HepG2 (cell line): Measurements from ENCODE around the gene RAC3. TPM values are rescaled to one million over a fixed set of nuclear protein-coding genes. Genes with fewer than 3 reads are reported as not detected.

Source experiments
- ATAC-seq: fragments of 200-7000 bp; cut with Tn5 transposase; 3 replicates; pipeline ENCODE4 v1.9.1; 2020; ENCODE audit warnings: mild to moderate bottlenecking, moderate library complexity
- BruUV-seq: library from RNA; stranded (reverse); fragments of 400-500 nt; replicated peaks from 2 replicates; lab custom pipeline; 2021; lab: Mats Ljungman, UMichigan
- CTCF ChIA-PET: fragments of 300-600 bp; formaldehyde crosslinking; extraction: SDS; loops from one replicate; lab custom pipeline; 2021; ENCODE audit warnings: low total read pairs, inconsistent platforms, low intra/inter-chr PET ratio; lab: Yijun Ruan, JAX
- POLR2A ChIA-PET: fragments of 350-600 bp; sonication (Branson Sonifier 250); formaldehyde crosslinking; loops from one replicate; lab custom pipeline; 2020; ENCODE audit warnings: antibody characterized with exemption, inconsistent platforms; lab: Yijun Ruan, JAX
- DNase-seq: peaks from one replicate; pipeline ENCODE4 v3.0.0-alpha.2; 2015; ENCODE audit warnings: low spot score
- FAIRE-seq: peaks from 3 replicates; lab custom pipeline; 2011; peaks lifted over from hg19 to GRCh38; lab: Jason Lieb, UNC
- H2AFZ ChIP-seq: one replicate; pipeline ENCODE4 v1.6.1; 2011; ENCODE audit warnings: low read length, inconsistent platforms
- H3K27ac ChIP-seq: fragments of 300-600 bp; 3 replicates; pipeline ENCODE4 v1.8.0; 2011; ENCODE audit warnings: mixed run types, mild to moderate bottlenecking, mixed read lengths, low read length, inconsistent platforms; ENCODE audit not compliant: insufficient read depth; ENCODE audit errors: extremely low read length
- H3K27me3 ChIP-seq, 2 experiments: fragments of 200-600 bp in 1 of 2; 2 replicates in 1 of 2; 3 replicates in 1 of 2; pipeline versions ENCODE4 v1.6.0 to v1.8.0; 2011; ENCODE audit warnings: low read length in 2 of 2, mild to moderate bottlenecking in 2 of 2, moderate library complexity in 2 of 2, inconsistent platforms in 1 of 2; ENCODE audit not compliant: insufficient read depth in 2 of 2, control insufficient read depth in 1 of 2
- H3K36me3 ChIP-seq, 2 experiments: fragments of 200-600 bp in 1 of 2; replicated peaks in 1 of 2; 2 replicates in 1 of 2; 3 replicates in 1 of 2; pipeline versions ENCODE4 v1.5.1 to v1.8.0; 2011; ENCODE audit warnings: low read length in 2 of 2, inconsistent platforms in 1 of 2; ENCODE audit not compliant: insufficient read depth in 2 of 2, control insufficient read depth in 1 of 2
- H3K4me1 ChIP-seq: 2 replicates; pipeline ENCODE4 v1.5.1; 2012; ENCODE audit warnings: low read length, inconsistent platforms; ENCODE audit not compliant: insufficient read depth
- H3K4me2 ChIP-seq: 2 replicates; pipeline ENCODE4 v1.6.0; 2011; ENCODE audit warnings: low read depth, low read length, inconsistent platforms
- H3K4me3 ChIP-seq, 3 experiments: fragments of 200-600 bp in 1 of 3; sonication (generic), shearing (Covaris generic) in 1 of 3; replicated peaks in 1 of 3; 2 replicates each; pipeline ENCODE4 v1.5.1; 2011 to 2016; ENCODE audit warnings: low read length in 3 of 3, inconsistent platforms in 2 of 3, low read depth in 2 of 3, mild to moderate bottlenecking in 2 of 3, control low read depth in 1 of 3, mixed read lengths in 1 of 3; ENCODE audit not compliant: insufficient read depth in 1 of 3
- H3K79me2 ChIP-seq: one replicate; pipeline ENCODE4 v1.6.1; 2011; ENCODE audit warnings: low read length, inconsistent platforms; ENCODE audit not compliant: insufficient read depth
- H3K9ac ChIP-seq: 2 replicates; pipeline ENCODE4 v1.6.0; 2011; ENCODE audit warnings: mild to moderate bottlenecking, low read depth, low read length, inconsistent platforms; ENCODE audit not compliant: insufficient read depth
- H3K9me3 ChIP-seq: 2 replicates; pipeline ENCODE4 v1.5.1; 2012; ENCODE audit warnings: mild to moderate bottlenecking, low read length
- H4K20me1 ChIP-seq: 2 replicates; pipeline ENCODE4 v1.6.0; 2011; ENCODE audit warnings: inconsistent platforms, mild to moderate bottlenecking, low read length, moderate library complexity; ENCODE audit not compliant: insufficient read depth
- ASH2L ChIP-seq: fragments of 300-600, 200-600 bp; sonication (generic); IDR thresholded peaks from 2 replicates; pipeline ENCODE4 v1.7.0; 2017; ENCODE audit warnings: low read depth, mild to moderate bottlenecking, moderate library complexity, mixed read lengths, low read length; ENCODE audit not compliant: insufficient read length
- ATAD3A ChIP-seq: sonication (generic); formaldehyde crosslinking; IDR thresholded peaks from 2 replicates; pipeline ENCODE4 v1.4.0; 2020; ENCODE audit warnings: missing genetic modification reagents
- CBX1 ChIP-seq: IDR thresholded peaks from one replicate; pipeline ENCODE4 v1.6.1; 2016; ENCODE audit warnings: antibody characterized with exemption, low read depth
- HMGXB3 ChIP-seq: sonication (generic); formaldehyde crosslinking; IDR thresholded peaks from 2 replicates; pipeline ENCODE4 v1.4.0; 2020; ENCODE audit warnings: missing genetic modification reagents, borderline replicate concordance
- LBX2 ChIP-seq: sonication (generic); formaldehyde crosslinking; IDR thresholded peaks from 2 replicates; pipeline ENCODE4 v1.5.0; 2020; ENCODE audit warnings: missing genetic modification reagents, mild to moderate bottlenecking, borderline replicate concordance
- NFE2 ChIP-seq: sonication (generic); formaldehyde crosslinking; IDR thresholded peaks from 2 replicates; pipeline ENCODE4 v1.4.0; 2020; ENCODE audit warnings: missing genetic modification reagents
- RBAK ChIP-seq: sonication (generic); formaldehyde crosslinking; IDR thresholded peaks from 2 replicates; pipeline ENCODE4 v1.5.1; 2020; ENCODE audit warnings: mild to moderate bottlenecking, missing genetic modification reagents
- RBFOX2 ChIP-seq: fragments of 200-400 bp; formaldehyde crosslinking; IDR thresholded peaks from 2 replicates; pipeline ENCODE4 v1.6.1; 2017; ENCODE audit warnings: low read depth, mild to moderate bottlenecking, low read length
- RFX3 ChIP-seq: IDR thresholded peaks from 2 replicates; pipeline ENCODE4 v1.6.1; 2016; ENCODE audit warnings: missing biosample characterization, missing genetic modification reagents
- RFX5 ChIP-seq: IDR thresholded peaks from 2 replicates; pipeline ENCODE4 v1.6.1; 2011; ENCODE audit warnings: low read depth, low read length, improper control_type of control experiment
- RXRB ChIP-seq: IDR thresholded peaks from 2 replicates; pipeline ENCODE4 v1.6.1; 2016; ENCODE audit warnings: borderline replicate concordance, missing genetic modification reagents, missing compliant biosample characterization
- TBX3 ChIP-seq: fragments of 450-650 bp; IDR thresholded peaks from 2 replicates; pipeline ENCODE4 v1.6.1; 2017; ENCODE audit warnings: antibody characterized with exemption, mild to moderate bottlenecking, inconsistent platforms, borderline replicate concordance
- ZBTB33 ChIP-seq: sonication (generic); formaldehyde crosslinking; IDR thresholded peaks from 2 replicates; pipeline ENCODE4 v1.4.0; 2020; ENCODE audit warnings: missing genetic modification reagents
- ZMYM4 ChIP-seq: sonication (generic); formaldehyde crosslinking; IDR thresholded peaks from 2 replicates; pipeline ENCODE4 v1.8.1; 2023; ENCODE audit warnings: mild to moderate bottlenecking, missing genetic modification reagents
- ZNF282 ChIP-seq: fragments of 450-650 bp; IDR thresholded peaks from 2 replicates; pipeline ENCODE4 v1.6.1; 2018; ENCODE audit not compliant: partially characterized antibody
- ZNF326 ChIP-seq: sonication (generic); formaldehyde crosslinking; IDR thresholded peaks from 2 replicates; pipeline ENCODE4 v1.4.0; 2020; ENCODE audit warnings: missing genetic modification reagents, borderline replicate concordance
- ZNF354B ChIP-seq: sonication (generic); formaldehyde crosslinking; IDR thresholded peaks from 2 replicates; pipeline ENCODE4 v1.8.0; 2022; ENCODE audit warnings: mild to moderate bottlenecking, missing genetic modification reagents
- ZNF549 ChIP-seq: sonication (generic); formaldehyde crosslinking; IDR thresholded peaks from 2 replicates; pipeline ENCODE4 v1.5.0; 2020; ENCODE audit warnings: missing genetic modification reagents
- ZNF556 ChIP-seq: sonication (generic); formaldehyde crosslinking; IDR thresholded peaks from 2 replicates; pipeline ENCODE4 v1.4.0; 2020; ENCODE audit warnings: mild to moderate bottlenecking, missing genetic modification reagents, borderline replicate concordance
- WGBS: methylation state at CpG from one replicate; pipeline ENCODE4 v1.1.6; 2017; ENCODE audit warnings: low lambda C conversion rate; 5-methylcytosine and 5-hydroxymethylcytosine counted together
- in situ Hi-C: cut with HindIII; loops from 2 replicates; pipeline ENCODE4 v1.10.0; 2017; ENCODE audit warnings: low pct_unique_long_range_greater_than_20kb; ENCODE audit not compliant: extremely low pct_ligation_motif_present
- intact Hi-C: fragments of 100-400 bp; cut with micrococcal nuclease; formaldehyde crosslinking; loops from one replicate; pipeline ENCODE4 v1.10.0; 2022; ENCODE audit not compliant: unreplicated experiment
- polyA plus RNA-seq, 8 experiments: library from polyadenylated mRNA; depleted of rRNA in 3 of 8; stranded (reverse) in 7 of 8; unstranded in 1 of 8; fragments of >200 nt; fragmentation: Illumina TruSeq in 4 of 8; extraction: Trizol in 4 of 8; gene quantifications; 2 replicates each; pipeline versions ENCODE4 v1.2.1 to v1.2.3, GENCODE V29; 2011 to 2016; ENCODE audit warnings: low read depth in 4 of 8, missing spikeins in 1 of 8, mixed read lengths in 1 of 8; ENCODE audit not compliant: insufficient read depth in 1 of 8
- total RNA-seq, 5 experiments: library from RNA; depleted of rRNA; stranded (reverse); fragments of >200 nt; fragmentation: Illumina TruSeq; extraction: Trizol; gene quantifications; 2 replicates each; pipeline ENCODE4 v1.2.3, GENCODE V29; 2016; ENCODE audit warnings: low read depth in 1 of 5

Gene RAC3
- total and polyA plus RNA-seq, 2 of the 13 experiments (the other 11 are each of a cell fraction or from before 2014, with no cell fraction given) = 10.5 to 21.3 TPM

- Histone ChIP-seq H3K27me3 (no peaks in the 10 kb centered on the region; a peak in 1 of 5 replicates), H3K79me2 (peaks cover 34% of the 10 kb centered on the region), H4K20me1 (no peaks in the 10 kb centered on the region; the same call in 1 of the 2 replicates), H3K9me3 (no peaks in the 10 kb centered on the region), H3K4me3 (no peak overlapping the region), H3K27ac (no peak overlapping the region), H3K9ac (no peak overlapping the region), H3K4me1 (peaks cover 43% of the 10 kb centered on the region), H3K36me3 (peaks cover 9% of the 10 kb centered on the region in 2 experiments; a peak in 4 of 5 replicates), H2AFZ (no peak overlapping the region), H3K4me2 (no peak overlapping the region)
- ChIA-PET POLR2A (interaction anchor here (0.9 kb wide), 1 partner anchor 81 kb away, joined by 3 read pairs; no protein-coding TSS in a partner anchor), CTCF (no interaction called here)
- no peak for DNase-seq
- in situ Hi-C loops = no loop called here
- no peak for ATAC-seq
- intact Hi-C loops = no loop called here
- BruUV-seq = no TSS peak
- 97% methylated on average over 24 of the region's 25 CpGs for WGBS
- no peak for FAIRE-seq
- TF ChIP-seq RBAK (CRISPR knock-in tag) (no peak), TBX3 (0 out of 2 replicates have a peak, but pooled peaks have one; percentile 22), ZNF326 (CRISPR knock-in tag) (no peak), ZMYM4 (CRISPR knock-in tag) (no peak), HMGXB3 (CRISPR knock-in tag) (no peak), RFX3 (CRISPR knock-in tag) (no peak), ZNF282 (no peak), ZNF549 (no peak), ZBTB33 (no peak), RBFOX2 (peak; percentile 35; the same call in 1 of the 2 replicates), ZNF556 (CRISPR knock-in tag) (no peak), LBX2 (CRISPR knock-in tag) (no peak), NFE2 (CRISPR knock-in tag) (no peak), RFX5 (no peak), CBX1 (no peak), RXRB (CRISPR knock-in tag) (no peak), ATAD3A (CRISPR knock-in tag) (no peak), ZNF354B (no peak), ASH2L (no peak)
Observed at GRCh38 chr17:82025401-82026107, 5.9 kb upstream of the RAC3 start.
